ENCODE measurements around the gene NMRK2.

GRCh38 chr19:3895788-3896187 lies 37.1 kb upstream of the NMRK2 start:
- no peak for TF ChIP-seq POLR2AphosphoS5 (IDR thresholded peaks at IDR 0.05; ENCODE audit: insufficient read depth in 1 of 2, low read depth in 1 of 2)
- TF ChIP-seq, protein P1, sequence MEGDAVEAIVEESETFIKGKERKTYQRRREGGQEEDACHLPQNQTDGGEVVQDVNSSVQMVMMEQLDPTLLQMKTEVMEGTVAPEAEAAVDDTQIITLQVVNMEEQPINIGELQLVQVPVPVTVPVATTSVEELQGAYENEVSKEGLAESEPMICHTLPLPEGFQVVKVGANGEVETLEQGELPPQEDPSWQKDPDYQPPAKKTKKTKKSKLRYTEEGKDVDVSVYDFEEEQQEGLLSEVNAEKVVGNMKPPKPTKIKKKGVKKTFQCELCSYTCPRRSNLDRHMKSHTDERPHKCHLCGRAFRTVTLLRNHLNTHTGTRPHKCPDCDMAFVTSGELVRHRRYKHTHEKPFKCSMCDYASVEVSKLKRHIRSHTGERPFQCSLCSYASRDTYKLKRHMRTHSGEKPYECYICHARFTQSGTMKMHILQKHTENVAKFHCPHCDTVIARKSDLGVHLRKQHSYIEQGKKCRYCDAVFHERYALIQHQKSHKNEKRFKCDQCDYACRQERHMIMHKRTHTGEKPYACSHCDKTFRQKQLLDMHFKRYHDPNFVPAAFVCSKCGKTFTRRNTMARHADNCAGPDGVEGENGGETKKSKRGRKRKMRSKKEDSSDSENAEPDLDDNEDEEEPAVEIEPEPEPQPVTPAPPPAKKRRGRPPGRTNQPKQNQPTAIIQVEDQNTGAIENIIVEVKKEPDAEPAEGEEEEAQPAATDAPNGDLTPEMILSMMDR (IDR thresholded peaks at IDR 0.05): no peak
- TF ChIP-seq POLR2A (IDR thresholded peaks at IDR 0.05): no peak
